ENCODE measurements around the gene DLAT.

DNA sequence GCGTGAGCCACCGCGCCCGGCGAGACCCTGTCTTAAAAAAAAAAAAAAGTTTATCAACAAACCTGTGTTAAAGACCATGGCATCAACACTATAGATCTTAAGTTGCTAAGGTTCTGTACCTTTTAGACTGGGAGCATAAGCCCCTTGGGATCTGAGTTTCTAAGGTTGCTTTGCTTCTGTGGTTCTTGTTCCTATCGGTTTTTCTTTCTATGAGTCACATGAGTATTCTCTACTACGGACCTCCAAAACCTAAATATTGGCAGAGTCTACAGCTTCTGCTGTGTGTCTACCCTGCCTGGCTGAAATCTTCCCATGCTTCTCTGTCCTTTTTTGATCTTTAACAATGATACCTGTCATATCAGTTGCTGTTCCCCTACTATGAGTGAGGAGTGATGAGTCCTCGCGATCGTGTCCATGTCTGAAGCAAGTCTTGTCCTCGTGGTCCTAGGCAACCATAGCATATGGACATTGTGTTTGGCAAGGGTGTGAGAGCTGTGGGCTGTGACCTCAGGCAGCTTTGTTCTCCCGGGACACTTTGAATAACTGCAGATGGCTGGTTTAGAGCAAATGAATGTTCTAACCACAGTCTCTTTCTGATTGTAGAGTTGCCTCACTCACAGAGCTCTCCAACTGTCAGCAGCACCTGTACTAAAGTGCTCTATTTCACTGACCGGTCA is 9.0 kb upstream of the DLAT start:
- TF ChIP-seq, protein P1, sequence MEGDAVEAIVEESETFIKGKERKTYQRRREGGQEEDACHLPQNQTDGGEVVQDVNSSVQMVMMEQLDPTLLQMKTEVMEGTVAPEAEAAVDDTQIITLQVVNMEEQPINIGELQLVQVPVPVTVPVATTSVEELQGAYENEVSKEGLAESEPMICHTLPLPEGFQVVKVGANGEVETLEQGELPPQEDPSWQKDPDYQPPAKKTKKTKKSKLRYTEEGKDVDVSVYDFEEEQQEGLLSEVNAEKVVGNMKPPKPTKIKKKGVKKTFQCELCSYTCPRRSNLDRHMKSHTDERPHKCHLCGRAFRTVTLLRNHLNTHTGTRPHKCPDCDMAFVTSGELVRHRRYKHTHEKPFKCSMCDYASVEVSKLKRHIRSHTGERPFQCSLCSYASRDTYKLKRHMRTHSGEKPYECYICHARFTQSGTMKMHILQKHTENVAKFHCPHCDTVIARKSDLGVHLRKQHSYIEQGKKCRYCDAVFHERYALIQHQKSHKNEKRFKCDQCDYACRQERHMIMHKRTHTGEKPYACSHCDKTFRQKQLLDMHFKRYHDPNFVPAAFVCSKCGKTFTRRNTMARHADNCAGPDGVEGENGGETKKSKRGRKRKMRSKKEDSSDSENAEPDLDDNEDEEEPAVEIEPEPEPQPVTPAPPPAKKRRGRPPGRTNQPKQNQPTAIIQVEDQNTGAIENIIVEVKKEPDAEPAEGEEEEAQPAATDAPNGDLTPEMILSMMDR (IDR thresholded peaks at IDR 0.05): no peak
- no peak for TF ChIP-seq POLR2AphosphoS5 (IDR thresholded peaks at IDR 0.05)
- TF ChIP-seq POLR2A (IDR thresholded peaks at IDR 0.05): no peak
- no peak for TF ChIP-seq EP300 (IDR thresholded peaks at IDR 0.05)
